ENCODE data around the gene TRPM3.

The TRPM3 gene

DNA sequence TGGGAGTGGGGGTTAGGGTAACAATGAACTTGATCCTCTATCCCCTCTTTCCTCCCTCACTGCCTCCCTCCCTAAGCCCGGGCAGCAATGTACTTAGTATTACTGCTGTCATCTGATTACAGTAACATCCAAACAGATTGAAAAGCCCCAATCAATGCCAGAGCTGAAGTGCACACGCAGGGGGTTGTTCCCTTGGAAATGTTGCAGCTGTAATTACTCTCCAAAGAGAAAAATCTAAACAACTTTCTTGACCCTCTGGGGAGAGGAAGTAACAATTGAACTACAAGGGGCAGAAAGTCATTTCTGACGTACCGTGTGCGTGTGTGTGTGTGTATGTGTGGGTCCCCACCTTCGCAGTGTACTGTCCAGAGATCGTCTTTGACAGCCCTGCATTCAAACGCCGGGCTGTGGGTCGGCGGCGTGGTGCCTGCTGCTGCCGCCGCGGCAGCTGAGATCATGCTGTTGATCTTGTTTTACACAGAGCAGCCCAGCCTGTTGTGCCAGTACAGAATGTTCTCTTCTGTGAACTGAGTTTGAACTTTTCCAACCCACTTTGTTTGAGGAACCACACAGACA lies 640.9 kb downstream of the TRPM3 start:
- no peak for TF ChIP-seq FOXP2 (optimal IDR thresholded peaks at IDR 0.05; ENCODE audit: control extremely low read depth, extremely low read length, insufficient read depth)
- no peak for TF ChIP-seq POLR2AphosphoS5 (IDR thresholded peaks at IDR 0.05; ENCODE audit: borderline replicate concordance, low read depth, low read length)
- no peak for TF ChIP-seq EZH2 (IDR thresholded peaks at IDR 0.05)
- no peaks in the 10 kb centered on the region for H3K36me3 ChIP-seq (ENCODE audit: insufficient read depth, low read length)
- no peak overlapping the region for H3K4me3 ChIP-seq
- H3K9me3 ChIP-seq (ENCODE audit: low read depth, low read length): no peaks in the 10 kb centered on the region
- H3K9ac ChIP-seq (ENCODE audit: insufficient read length): no peak overlapping the region
- H3K27ac ChIP-seq: no peak overlapping the region
- no peak for DNase-seq (ENCODE audit: low read depth, low spot score)

DNA sequence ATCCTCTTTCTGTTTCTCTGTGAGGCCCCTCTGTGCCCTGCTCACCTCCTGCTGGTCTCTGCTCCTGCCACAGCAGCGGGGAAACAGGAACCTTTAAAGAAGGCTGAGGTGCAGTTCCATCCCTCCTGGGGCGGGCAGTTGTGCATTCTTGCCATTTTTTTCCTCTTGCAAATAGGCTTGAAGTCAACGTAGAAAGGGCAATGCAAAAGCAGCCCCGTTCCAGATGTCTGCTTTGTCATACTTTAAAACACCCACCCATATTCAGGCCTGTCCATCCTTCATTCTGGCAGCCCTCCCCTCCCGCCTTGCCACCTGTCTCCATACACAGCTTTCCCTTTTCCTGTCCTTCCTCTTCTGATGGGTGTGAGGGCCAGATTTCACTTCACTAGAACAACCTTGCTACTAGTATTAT lies 641.5 kb downstream of the TRPM3 start:
- no peak for DNase-seq (ENCODE audit: low read depth, low spot score)
- Histone ChIP-seq H3K27ac (no peak overlapping the region), H3K9ac (ENCODE audit: insufficient read length) (no peak overlapping the region), H3K4me3 (no peak overlapping the region), H3K36me3 (ENCODE audit: insufficient read depth, low read length) (no peaks in the 10 kb centered on the region), H3K9me3 (ENCODE audit: low read depth, low read length) (no peaks in the 10 kb centered on the region)
- TF ChIP-seq FOXP2 (optimal IDR thresholded peaks at IDR 0.05; ENCODE audit: control extremely low read depth, extremely low read length, insufficient read depth): no peak
- no peak for TF ChIP-seq POLR2AphosphoS5 (IDR thresholded peaks at IDR 0.05; ENCODE audit: borderline replicate concordance, low read depth, low read length)
- TF ChIP-seq EZH2 (IDR thresholded peaks at IDR 0.05): no peak
